NCI-H1436 treated with DMSO at 0.1 percent for 48 hours (cell line): ENCODE measurements around the gene USP20.
"Not testable (repeated sequence)": the region's sequence is repeated elsewhere in the genome, so short reads cannot be mapped to it uniquely, and the experiment has no call there.

Experiments
- DNase-seq: peaks from one replicate; lab custom pipeline; 2025; lab: John Stamatoyannopoulos, UW

USP20 gene

DNA sequence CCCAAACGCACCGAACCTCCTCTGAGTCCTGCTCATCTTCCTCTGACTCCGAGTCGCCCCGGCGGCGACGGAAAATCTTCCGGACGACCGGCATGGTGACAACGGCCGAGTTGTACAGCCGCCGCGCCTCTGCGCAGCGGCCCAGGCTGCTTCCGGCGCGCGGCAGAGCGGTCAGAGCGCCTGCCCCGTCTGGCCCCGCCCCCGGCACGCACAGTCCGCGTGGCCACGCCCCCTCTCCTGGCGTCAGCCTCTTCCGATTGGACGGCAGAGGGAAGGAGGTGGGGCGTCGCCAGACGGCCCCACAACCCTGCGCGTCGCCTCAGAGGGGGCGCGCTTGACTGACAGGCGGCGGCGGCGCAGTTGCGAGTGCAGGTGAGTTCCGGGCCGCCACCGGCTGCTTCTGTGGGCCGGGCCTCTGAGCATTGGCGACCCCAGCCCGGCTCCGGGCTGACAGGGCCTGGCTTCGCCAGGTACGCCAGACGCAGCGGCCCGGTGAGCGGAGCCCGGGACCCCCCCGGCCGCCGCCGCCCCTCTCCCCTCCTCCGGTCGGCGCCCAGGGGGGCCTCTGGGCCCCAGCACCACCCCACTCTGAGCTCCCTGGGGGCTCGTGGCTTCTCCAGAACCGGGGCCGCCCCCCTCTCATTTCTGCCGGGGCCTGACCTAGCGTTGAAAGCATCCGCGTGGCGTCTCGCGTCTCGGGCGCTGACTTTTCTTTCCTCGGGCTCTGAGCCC is at the start of gene USP20, which contains the start of gene C9orf78:
USP20 (plus strand) TSS at position 331 of the 732 bp plus-strand sequence. CDS start 17,098 bp downstream, outside the sequence.
C9orf78 (minus strand) TSS at position 148 of the 732 bp plus-strand sequence; CDS start at position 94, 54 bp downstream.
- DNase-seq, result peak; percentile 75

DNA sequence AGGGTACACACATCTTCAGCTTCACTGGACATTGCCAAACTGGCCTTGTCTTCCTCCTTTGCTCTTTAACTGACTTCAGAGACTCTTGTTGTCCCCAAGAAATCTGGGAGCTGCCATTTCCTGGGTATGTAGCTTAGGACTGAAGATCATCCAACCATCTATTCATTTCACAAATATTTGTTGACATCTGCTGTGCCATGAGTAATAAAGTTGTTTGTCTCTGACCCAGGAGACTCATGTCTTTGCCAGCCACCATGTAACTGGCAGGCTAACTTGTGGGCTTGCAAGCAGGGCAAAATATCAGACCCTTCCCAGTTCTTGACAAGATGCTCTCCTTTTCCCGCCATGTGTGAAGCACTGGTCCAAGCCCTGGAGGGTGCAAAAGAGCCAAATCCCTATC is 49.4 kb upstream of the USP20 start:
- no peak for DNase-seq

DNA sequence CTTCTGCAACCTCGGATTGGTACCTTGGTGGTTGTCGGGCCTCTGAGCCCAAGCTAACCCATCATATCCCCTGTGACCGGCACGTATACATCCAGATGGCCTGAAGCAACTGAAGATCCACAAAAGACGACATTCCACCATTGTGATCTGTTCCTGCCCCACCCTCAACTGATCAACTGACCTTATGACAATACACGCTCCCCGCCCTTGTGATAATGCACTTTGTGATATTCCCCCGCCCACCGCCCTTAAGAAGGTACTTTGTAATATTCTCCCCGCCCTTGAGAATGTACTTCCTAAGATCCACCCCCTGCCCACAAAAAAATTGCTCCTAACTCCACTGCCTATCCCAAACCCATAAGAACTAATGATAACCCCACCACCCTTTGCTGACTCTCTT is 48.8 kb upstream of the USP20 start:
- DNase-seq, result no peak

DNA sequence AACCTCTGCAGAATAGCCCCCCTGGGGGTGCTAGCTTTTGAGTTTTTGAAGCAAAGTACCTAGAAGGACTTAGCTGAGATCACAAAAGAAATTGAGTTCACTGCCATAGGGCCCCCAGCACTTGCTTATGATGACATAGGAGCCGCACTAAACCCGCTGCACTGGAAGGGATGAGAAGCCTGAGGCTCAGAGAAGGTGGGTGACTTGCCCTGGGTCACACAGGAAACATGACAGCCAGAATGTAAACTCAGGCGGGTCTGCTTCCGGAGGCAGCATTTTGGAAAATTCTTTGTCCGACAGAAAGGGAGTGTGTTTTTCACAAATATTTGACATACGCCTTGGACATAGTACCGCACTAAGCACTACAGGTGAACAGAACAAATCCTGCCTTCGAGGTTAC is 40.7 kb upstream of the USP20 start:
- no peak for DNase-seq

DNA sequence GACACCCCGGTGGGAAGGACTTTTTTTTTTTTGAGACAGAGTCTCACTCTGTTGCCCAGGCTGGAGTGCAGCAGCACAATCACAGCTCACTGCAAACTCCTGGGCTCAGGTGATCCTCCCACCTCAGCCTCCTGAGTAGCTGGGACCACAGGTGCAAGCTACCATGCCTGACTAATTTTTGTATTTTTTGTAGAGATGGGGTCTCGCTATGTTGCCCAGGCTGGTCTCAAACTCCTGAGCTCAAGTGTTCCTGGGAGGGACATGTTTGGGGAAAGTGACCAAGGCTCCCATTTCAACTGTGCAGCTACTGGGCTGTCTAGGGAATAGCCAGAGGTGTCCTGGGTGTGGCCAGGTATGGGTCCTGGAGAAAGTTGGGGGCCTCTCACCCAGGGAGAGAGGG is 39.2 kb upstream of the USP20 start:
- DNase-seq, result not testable (repeated sequence)

DNA sequence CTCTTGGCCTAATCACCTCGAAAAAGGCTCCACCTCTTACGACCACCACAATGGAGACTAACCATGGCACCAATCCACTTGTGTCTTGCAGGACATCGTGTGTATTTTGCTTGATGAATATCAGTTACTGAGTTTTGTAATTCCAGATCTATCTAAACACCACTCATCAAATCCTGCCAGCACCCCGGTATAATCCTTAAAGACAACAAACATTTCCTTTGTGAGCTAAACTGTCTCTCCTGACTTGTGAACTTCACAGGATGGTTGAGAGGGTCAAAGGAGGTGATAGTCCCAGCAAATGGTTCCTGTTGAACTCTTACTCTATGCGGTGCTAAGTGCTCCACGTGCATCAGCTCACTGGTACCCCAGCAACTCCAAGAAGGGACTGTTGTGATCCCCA is 36.3 kb upstream of the USP20 start:
- DNase-seq, result no peak

DNA sequence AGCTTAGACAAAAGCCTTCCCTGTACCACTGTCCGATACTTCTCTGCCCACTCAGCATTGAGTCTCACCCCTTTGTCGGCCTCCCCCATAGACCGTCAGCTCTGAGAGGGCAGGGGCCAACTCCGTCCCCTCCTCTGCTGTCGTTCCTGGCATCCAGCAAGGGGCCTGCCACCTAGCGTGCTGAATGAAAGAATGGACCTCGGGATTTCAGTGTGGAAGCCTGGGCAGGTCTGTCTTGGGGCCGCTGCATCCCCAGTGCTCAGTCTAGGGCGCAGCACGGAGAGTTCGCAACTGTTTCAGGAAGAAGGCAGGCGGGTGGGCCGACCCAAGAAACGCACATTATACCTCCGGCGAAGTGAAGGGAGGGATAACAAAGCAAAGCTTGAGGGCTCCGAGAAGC is 33.8 kb upstream of the USP20 start:
- no peak for DNase-seq

DNA sequence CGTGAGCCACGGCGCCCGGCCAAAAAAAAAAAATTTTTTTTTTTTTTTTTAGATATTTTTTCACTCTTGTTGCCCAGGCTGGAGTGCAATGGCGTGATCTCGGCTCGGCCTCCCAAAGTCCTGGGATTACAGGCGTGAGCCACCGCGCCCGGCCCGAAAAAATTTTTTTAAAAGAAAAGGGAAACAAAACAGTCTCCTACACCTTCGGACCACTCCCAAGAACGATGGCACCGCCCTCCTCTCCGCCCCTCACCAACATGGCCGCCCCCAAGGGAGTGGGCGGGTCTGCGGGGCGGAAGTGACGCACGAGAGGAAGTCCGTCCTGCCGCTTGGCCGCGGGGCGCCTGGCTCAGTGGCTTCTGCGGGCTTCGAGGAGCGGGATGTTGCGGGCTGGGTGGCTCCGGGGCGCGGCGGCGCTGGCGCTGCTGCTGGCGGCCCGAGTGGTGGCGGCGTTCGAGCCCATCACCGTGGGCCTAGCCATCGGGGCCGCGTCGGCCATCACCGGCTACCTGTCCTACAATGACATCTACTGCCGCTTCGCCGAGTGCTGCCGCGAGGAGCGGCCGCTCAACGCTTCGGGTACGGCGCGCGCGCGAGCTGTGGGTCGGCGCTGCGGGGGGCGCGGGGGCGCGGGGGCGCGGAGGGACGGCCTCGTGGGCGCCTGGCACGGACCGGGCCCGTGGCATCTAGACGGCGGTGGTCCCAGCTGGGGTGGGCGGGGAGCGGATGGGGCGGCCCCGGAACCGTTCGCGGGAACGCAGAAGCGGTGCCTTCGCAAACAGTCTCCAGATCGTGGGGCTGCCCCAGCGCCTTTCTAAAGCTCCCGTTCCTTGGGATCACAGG is 32.2 kb upstream of the USP20 start, which contains the start of gene TOR1B:
TOR1B (plus strand) TSS at position 352 of the 843 bp plus-strand sequence; CDS start at position 381, 29 bp downstream.
- DNase-seq, result peak; percentile 50

DNA sequence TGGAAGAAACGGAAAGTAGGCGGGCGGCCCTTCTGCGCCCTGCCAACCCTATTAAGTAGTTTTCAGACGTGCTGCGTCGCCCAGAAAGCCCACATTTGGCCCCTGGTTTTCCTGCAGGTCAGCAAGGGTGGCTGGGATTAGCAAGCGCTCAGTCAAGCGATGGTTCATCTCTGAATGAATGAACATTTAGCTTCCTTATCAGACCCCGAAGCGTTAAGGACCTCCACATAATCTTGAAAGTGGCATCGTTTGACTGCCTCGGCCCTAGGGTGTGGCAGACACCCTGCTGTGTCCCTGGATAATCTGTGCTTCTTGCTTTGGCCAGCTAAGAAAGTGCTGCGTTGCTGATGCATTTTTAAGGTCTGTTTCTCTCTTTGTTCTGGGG is 31.6 kb upstream of the USP20 start:
- no peak for DNase-seq

DNA sequence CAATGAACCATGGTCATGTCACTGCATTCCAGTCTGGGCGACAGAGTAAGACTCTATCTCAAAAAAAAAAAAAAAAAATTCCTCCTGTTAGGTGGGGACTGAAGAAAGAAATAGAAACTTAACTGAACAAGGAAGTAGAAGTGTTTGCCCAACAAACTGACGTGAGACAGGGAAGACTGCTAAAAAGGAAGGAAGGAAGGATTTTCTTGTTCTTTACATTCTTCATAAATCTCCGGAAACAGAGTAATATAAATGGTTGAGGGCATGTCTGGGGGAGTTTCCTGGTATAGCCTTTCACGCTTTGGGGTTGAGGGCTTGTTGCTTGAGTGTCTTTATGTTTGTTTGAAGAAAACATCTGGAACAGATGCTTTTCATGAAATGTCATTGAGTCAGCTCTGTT is 29.2 kb upstream of the USP20 start:
- no peak for DNase-seq

DNA sequence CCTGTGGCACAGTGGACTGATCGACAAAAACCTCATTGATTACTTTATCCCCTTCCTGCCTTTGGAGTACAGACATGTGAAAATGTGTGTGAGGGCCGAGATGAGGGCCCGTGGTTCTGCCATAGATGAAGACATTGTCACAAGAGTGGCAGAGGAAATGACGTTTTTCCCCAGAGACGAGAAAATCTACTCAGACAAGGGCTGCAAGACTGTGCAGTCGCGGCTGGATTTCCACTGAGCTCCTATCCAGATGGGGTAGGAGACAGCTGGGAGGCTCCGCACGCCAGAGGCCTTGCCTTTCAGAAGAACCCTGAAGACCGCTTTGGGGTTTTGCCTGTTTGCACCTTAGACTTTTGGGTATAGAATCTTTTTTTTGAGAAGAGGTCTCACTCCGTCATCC is 25.9 kb upstream of the USP20 start:
- no peak for DNase-seq

DNA sequence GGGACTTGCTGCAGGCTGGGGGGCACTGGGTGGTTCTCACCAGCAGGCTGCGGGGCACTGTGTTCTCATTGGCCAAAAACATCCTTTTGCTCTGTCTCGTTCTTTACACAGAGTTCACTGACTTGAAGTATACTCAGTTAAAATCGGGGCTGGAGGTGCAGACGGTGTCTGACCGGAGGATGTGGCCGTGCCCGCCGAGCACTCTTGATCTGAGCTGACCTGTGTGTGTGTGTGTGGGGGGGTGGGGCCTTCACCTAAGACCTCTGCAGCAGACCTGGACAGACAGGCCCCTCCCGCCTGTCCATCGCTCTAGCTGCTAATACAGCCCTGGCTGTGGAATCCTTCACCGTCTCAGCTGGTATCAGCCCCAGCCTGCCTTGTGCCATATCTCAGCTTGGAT is 25.1 kb upstream of the USP20 start:
- DNase-seq, result no peak

DNA sequence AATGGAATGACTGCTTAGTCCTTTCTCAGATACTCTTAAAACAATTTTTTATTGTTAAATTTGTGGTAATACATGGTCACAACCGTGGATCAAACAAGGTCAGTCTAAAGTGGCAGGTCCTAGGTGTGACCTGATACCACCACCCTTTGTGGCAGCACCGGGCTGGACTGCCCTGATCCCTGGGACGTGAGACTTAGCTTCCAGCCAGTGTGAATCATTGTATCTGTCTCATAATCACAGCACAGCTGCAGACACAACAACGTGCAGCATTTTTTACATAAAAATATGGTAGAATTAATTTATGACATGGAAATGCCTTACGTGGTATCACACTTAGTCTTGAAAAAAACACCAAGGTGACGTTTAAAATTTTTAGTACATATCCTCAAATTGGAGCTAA is 24.5 kb upstream of the USP20 start:
- DNase-seq, result no peak

DNA sequence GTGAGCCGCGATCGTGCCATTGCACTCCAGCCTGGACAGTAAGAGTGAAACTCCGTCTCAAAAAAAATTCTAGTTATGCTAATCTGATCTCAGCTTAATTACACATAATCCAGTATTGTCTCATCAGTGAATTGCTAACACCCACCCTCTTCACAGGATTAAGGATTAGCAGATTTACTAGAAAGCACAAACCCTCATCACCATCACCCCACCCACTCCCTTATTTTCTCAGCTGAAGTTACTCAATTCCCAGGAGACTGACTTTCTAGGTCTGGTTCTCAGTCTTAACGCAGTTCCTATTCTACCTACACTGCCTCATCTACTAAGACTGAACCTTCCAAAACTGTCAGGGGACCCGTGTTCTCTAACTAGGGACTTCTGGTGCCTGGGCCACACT is 23.3 kb upstream of the USP20 start:
- no peak for DNase-seq

DNA sequence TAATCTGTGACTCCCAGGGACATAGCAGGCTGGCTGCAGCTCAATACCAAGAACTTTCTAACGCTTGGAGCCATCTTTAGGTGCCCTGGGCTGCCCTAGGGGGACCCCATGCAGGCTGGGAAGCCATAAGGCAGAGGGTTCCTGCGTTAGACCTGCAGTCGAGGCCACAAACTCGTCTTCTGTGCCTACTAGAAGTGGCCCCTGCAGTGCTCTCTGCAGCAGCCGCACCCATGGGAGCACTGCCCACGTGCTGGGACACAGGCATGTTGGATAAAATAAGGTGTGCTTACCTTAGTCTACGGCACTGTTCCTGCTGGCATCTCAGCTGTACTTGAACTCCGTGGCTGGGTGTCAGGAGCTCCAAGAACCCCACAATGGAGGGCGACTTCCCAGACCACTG is 22.9 kb upstream of the USP20 start:
- no peak for DNase-seq

DNA sequence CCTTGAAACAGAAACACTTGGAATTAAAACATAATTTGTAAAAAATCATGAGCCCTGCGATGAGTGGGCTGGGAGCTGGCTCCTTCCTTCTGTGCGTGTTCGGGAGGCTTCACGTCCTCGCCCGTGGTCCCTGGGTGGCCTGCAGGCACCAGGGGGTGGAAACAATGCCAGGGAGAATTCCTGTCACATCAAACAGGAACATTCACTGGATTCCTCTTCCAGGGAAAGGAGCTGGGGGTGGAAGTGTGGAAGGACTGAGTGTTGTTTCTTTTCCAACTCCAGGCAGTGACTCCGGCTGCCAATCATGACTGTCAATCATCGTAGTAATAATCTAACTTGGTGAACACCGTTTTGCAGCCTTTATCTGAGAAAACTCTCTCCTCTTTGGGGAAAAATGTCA is 21.6 kb upstream of the USP20 start:
- no peak for DNase-seq

DNA sequence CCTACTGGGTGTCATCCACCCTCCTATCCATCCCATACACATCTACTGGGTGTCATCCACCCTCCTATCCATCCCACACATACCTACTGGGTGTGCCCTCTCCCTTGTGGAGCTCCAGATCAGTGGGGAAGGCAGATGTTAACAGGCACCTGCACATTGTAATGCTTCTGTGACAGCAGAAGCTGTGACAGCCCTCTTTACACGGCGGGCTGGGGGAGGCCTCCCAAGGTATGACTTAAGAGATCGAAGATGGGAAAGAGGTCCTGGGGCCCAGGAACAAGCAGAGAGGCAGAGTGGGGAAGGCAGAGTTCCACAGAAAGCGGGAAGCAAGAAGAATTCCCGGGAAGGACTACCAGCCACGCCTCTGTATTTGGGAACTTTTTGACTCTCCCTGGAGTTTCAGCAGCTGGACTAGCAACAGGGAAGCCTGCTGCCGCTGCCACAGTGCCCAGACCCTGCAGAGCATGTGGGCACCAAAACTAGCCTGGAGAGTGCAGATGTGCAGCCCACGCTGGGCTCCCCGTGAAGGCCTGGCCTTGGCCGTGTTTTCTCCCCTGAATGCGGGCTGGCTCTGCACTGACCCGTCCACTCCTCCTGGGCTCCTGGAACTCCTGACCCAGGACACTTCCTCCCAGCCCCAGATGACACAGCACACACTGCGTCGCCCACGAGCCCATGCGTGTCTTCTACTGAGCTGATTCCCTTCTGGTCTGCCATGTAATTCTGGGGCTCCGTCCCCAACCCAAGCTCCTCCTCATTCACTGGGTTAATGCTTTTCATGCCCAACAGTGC is 20.6 kb upstream of the USP20 start:
- DNase-seq, result no peak

DNA sequence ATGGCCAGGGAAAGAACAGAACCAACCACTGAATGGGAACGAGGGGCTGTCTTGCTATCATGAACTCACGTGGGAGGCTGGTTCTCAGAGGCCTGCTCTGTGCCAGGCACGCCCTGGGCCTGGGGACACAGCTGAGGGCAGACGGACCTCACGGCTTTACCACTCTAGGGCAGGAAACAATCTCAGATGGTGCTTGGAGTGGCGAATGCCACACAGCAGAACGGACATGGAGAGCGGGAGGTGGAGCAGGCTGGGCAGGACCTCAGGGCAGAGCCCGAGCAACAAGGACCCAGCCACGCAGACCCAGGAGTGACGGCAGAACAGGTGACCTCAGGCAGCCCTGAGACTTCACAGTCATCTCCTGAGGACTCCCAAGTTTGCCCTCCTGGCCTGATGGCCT is 20.0 kb upstream of the USP20 start:
- no peak for DNase-seq

DNA sequence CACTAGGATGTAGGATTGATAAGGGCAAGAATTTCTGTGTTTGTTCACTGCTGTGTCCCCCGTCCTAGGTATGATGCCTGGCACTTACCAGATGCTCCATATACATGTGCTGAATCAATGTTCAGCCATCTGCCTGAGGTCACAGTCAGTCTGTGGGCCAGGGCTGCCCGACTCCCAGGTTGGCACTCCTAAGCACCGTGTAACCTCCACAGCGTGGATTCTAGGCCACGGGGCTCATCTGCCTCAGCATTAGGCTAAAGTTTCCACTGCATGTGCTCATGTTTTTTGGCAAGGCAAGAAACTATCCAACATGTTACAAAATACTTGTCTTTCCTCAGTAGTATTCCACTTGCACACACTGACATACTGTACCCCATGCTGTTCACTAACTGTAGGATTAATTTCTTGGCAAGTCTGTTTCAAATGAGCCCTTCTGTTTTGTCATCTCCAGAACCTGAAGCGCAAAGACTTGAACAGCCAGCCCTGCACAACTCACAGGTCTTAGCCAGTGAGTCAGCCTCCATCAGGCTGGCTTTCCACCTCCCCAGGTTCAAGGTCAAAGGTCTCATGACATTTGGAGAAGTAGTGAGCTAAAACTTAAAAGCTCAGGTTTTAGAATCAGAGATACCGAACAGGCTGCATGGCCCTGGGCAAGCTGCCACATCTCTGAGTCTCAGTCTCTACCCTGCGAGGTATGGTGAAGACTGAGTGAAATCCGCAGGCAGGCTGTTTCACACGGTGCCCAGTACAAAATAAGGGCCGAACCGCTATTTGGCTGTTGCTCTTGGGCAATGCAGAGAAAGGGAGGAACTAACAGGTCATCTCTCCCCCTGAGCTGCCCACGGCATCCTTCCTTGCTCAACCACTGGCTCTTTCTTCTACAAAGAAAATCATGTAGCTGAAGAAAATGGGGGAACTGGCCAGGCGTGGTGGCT is 18.5 kb upstream of the USP20 start:
- no peak for DNase-seq

DNA sequence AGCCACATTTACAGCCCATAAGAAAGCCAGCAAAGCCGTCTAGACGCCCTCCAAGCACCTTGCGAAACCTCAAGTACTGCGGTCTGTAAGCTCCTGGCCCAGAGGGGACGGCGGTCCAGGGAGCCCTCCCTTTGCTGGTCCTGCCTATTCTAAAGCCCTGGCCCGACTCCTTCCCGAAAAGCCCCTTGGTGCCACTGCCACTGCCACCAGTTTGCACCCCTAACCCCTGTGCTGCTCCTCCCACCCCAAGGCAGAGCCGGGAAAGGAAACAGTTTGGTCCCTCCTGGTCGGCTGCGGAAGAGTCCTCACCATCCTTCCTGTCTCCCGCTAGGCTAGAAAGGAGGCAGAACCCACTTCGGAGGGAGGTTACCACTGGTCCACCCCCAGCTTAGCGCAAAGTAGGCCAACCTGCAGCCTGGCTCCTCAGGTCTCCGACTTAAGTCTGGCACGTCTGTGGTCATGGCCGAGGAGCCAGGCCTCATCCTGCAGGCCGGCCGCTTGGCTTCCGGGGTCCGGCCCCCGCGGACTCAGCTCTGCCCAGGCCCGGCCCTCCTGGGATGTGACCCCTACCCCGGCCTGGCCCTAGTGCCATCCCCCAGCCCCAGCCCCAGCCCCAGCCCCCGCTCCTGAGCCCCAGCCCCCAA is 12.2 kb upstream of the USP20 start:
- no peak for DNase-seq

DNA sequence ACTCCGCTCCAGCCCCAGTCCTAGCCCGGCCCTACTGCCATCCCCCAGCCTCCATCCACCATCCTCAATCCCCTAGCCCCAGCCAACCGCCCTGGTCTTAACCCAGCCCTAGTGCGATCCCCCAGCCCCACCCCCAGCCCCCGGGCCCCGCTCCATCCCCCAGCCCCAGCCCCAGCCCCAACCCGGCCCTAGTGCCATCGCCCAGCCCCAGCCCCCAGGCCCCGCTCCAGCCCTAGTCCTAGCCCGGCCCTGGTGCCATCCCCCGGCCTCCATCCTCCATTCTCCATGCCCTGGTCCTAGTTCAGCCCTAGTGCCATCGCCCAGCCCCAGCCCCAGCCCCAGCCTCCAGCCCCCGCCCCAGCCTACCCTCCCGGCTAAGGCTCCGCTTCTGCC is 11.7 kb upstream of the USP20 start:
- no peak for DNase-seq
